ENCODE data around the gene SARNP.
"Not testable (repeated sequence)": the region's sequence is repeated elsewhere in the genome, so short reads cannot be mapped to it uniquely, and the experiment has no call there.

Gene SARNP

GRCh38 chr12:55795950-55796349 lies 21.6 kb downstream of the SARNP start:
- DNase-seq = no peak

GRCh38 chr12:55789893-55790292 lies 27.6 kb downstream of the SARNP start:
- DNase-seq = no peak

DNA sequence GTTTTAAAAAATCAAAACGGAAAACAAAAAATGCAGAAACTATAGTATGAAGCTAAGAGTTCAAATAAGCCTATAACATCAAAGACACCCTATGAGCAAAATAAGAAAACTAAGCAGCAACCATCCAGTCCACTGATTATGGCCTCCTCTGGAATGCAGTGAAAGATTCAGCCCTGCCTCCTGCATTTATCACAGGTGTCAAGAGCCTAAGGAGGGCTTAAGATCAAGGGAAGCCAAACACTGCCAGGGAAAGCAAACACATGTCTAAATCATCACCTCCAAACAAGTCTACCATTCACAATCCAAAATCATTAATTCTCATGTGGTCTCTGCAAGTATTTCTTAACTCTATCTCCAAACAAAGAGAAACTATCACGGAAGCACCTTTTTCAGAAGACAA lies 28.4 kb downstream of the SARNP start:
- no peak for DNase-seq

DNA sequence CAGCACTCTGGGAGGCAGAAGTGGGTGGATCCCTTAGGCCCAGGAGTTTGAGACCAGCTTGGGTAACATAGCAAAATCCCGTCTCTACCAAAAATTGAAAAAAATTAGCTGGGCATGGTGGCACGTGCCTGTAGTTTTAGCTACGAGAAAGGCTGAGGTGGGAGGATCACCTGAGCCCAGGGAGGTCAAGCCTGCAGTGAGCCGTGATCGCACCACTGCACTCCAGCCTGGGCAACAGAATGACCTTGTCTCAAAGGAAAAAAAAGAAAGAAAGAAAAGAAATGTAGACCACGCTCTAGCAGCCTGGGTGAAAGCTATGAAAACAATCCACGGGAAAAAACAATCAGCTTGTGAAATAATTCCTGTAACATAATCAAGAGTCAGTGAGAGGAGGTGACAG lies 29.0 kb downstream of the SARNP start:
- DNase-seq = no peak

DNA sequence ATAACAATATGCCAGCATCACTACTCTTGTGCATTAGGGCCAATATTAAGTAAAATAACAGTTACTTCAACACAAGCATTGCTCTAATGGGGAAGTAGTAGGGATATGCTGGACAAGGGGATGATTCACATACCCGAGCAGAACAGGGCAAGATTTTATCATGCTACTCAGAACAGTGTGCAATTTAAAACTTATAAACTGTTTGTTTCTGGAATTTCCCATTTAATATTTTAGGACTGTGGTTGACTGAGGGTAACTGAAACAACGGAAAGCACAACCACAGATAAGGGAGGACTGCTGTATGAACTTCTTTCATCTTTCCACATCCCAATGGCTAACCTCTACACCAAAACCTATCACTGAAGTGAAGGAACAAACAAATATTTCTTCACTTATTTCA lies 36.8 kb downstream of the SARNP start:
- DNase-seq = no peak

- DNase-seq = no peak
Measured at GRCh38 chr12:55777856-55778255, 39.7 kb downstream of the SARNP start.

DNA sequence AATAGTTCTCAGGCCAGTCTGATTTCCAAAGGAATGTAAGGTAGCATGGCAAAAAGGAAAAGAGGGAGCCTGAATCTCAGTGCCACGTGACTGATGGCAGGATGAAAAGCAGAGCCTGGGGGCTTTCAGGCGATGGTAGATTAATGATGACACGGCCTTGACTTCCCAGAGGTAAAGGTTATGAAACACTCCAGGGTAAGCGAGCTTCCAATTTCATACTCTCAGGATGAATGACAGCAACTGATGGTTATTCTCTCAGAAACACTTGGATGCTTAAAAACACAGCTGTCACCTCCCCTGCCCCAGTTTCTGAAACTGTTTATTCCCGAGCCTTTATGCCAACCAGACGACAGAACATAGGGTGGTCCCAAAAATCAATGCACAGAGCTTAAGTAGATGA lies 45.8 kb downstream of the SARNP start:
- no peak for DNase-seq

GRCh38 chr12:55767156-55767555 lies 50.4 kb downstream of the SARNP start:
- DNase-seq = no peak

DNA sequence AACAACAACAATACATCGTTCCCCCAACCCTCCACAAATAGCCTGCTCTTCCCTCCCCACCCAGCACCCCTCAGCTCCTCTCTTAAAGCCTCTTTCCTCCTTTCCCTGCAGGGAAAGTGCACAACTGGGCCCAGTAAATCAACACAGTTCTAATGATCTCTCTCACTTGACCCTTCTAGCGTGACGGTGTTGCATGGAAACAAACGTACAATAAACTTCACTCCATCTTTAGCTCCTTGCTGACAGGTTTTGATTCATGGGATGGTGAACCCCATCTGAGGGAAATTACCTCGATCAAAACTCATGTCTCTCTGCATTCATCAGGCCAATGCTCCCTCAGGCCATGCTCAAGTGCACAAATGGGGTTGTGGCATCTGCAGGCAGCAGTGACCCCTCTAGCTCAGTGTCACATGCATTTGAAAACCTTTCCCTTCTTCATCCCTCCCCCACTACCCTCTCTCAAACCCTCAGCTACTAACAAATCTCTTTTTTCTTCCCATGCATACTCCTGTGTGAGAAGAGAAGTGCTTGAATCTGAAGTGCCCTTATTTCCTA lies 51.7 kb downstream of the SARNP start:
- DNase-seq = no peak

DNA sequence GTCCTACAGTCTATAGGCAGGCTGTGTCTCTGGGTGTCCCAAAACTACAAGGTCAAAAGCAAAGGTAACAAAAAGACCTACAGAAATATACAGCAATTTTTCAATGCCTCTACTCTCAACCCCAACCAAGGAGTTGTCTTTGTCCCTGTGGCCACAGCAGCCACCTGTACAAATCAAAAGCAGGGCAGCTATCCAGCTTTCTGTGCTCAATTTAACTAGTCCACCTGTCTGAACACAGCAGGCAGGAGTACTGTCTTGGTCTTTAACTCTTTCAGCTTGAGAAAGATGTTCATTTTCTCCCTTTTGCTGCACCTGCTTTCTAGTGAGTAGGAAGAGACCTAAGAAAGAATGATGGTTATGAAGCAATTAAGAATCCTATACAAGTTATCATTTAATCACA lies 54.9 kb downstream of the SARNP start:
- no peak for DNase-seq

DNA sequence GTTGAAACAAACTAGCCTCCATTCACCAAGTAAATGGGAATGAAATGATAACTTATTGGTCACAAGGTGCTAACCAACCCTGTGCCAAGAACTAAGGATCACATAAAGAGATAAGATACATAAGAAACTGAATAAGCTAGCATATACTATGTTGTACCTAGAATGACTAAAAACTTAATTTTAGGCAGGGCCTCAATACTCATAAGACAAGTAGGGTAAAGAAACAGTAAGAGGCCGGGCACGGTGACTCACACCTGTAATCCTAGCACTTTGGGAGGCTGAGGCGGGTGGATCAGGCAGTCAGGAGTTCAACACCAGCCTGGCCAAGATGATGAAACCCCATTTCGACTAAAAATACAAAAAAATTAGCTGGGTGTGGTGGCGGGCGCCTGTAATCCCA lies 56.9 kb downstream of the SARNP start:
- DNase-seq = peak in 1 of 5 donors; percentile 41

DNA sequence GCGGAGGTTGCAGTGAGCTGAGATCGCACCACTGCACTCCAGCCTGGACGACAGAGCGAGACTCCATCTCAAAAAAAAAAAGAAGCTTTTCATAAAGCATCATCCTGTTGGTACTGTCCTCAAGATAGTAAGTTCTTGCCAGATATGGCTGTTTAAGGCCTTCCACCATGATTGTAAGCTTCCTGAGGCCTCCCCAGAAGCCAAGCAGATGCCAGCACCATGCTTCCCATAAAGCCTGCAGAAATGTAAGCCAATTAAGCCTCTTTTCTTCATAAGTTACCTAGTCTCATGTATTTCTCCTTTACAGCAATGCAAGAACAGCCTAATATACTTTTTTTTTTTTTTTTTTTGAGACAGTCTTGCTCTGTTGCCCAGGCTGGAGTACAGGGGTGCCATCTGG lies 58.9 kb downstream of the SARNP start:
- DNase-seq = not testable (repeated sequence)

GRCh38 chr12:55757701-55758100 lies 59.8 kb downstream of the SARNP start:
- no peak for DNase-seq

DNA sequence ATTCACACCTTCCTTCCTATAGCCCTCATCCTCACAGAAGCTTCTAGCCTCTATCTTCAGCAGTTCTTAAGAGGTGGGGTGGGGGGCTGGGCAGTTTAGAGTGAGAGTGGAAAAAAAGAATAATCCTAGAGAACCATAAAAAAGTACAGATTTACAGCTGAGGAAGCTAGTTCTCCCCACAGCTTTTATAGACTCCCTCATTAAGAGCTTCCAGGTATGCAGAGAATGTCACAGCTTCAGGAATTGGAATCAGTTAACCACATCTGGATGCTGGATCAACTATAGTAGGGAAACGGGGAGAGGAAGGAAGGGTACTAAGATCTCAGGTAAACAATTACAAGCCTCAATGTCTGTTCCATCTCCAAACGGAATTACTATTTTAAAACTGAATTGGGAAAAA lies 62.3 kb downstream of the SARNP start:
- no peak for DNase-seq

GRCh38 chr12:55748230-55748993 lies 69.1 kb downstream of the SARNP start:
- DNase-seq = no peak

DNA sequence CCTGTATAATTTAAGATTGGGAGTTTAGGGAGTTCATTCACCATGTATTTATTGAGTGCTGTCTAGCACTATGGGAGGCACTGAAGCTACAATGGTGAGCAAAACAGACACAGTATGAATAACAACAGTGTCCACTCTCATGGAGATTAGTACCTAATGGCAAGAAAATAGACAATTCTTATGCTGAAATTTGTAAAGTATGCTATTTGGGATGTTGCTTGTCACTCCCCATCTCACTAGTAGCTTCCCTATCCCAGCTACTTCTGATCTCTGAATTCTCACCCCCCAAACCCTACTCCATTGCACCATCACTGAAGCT lies 70.7 kb downstream of the SARNP start:
- DNase-seq = no peak

DNA sequence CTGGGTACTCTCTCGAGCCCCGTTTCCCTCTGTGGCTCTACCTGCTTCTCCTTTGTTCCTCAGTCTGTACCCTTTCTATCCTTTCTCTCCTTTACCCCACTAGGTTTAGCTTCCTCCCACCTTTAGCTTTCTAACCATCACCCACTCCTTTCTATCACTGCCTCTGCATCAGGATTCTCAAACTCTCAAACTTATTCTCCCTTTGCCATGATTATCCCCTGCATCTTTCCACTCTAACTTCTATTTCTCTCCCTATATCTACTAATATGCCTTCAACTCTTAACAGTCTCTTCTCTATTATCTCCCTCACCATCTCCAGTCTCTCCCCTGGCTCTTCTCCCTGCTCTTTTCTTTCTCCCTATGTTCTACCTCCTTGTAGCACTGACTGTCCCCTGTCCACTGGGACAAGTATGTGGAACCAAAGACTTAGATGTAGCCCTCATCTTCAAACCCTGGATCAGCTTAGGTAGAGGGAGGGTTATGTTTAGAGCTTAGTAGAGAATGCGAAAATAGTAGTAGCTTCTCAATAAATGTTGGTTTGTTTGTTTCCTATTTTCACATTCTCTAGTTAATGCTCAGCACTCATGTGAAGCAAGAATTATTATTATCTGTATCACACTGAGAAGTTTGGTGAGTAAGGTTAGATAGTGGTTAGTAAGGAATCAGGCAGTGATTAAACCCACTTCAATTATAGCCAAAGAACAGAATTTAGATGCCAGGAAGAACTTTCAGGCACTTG lies 71.2 kb downstream of the SARNP start:
- DNase-seq = no peak

DNA sequence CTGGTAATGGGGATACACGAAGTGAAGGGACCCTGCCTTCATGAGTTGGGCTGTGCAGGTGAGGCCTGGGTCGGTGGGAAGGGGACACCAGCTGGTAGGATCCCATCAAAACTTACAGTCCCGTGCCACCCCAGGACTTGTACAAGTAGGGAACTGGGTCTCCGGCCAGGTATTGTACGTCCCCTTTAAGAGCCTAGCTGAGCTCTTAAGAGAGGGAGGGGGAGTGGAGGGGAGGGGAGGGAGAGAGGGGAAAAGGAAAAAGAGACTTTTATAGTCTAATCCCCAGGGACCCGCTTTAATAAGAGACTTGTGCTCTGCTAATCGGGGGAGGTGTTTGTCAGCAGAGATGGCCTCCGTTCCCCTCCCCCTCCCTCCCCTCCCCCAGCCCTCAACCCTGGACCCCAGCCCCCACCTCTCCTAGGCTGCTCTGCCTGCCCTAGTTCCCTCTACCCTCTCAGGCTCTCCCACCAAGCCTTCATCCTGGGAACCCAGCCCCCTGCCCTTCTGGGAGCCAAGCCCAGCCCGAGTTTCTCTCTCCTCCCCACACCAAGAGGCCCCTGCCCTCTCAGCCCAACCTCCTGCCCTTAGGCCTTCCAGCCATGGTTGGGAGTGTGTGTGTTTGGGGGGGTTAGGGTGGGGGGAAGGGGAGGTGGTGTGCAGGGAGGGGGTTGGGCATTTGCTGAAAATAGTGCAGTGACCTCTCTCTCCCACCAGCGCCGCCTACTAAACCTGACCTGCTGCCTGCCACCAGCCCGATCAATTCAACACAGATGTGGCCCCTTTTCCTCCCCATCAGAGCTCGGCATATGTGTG lies 72.0 kb downstream of the SARNP start:
- no peak for DNase-seq

- DNase-seq = no peak
Measured at GRCh38 chr12:55744340-55745030, 73.0 kb downstream of the SARNP start.

DNA sequence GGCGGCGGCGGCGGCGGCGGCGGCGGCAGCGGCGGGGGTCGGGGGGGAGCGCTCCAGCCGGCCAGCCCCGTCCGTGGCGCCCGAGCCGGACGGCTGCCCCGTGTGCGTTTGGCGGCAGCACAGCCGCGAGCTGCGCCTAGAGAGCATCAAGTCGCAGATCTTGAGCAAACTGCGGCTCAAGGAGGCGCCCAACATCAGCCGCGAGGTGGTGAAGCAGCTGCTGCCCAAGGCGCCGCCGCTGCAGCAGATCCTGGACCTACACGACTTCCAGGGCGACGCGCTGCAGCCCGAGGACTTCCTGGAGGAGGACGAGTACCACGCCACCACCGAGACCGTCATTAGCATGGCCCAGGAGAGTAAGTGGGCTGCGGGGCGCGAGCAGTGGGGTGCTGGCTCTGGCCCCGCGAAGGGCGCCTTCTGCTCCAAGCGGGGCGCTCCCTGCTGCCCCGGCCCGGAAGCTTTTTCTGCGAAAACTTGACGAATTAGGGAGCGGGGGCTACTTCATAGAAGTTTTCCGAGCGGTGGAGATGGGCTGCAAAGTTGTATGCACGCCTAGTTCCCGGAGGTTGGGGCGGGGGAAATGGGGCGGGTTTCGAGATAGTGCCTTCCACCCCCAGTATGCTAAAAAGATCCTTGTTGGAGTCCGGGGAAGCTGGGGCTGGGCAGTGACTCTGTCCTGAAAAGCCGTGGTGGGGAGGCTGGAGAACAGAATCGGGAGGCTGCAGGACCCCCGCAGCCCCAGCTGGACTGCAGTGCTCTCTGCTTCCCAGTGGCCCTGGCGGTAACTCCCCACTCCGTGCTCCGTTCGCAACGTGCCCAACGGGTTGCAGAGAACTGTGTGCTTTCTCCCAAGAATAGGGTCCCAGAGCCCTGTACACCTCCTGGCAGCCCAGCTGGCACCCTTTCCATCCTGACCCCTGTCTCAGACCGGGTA lies 73.9 kb downstream of the SARNP start:
- peak in 4 of 5 donors; percentile 33 to 68 (median 38) for DNase-seq

DNA sequence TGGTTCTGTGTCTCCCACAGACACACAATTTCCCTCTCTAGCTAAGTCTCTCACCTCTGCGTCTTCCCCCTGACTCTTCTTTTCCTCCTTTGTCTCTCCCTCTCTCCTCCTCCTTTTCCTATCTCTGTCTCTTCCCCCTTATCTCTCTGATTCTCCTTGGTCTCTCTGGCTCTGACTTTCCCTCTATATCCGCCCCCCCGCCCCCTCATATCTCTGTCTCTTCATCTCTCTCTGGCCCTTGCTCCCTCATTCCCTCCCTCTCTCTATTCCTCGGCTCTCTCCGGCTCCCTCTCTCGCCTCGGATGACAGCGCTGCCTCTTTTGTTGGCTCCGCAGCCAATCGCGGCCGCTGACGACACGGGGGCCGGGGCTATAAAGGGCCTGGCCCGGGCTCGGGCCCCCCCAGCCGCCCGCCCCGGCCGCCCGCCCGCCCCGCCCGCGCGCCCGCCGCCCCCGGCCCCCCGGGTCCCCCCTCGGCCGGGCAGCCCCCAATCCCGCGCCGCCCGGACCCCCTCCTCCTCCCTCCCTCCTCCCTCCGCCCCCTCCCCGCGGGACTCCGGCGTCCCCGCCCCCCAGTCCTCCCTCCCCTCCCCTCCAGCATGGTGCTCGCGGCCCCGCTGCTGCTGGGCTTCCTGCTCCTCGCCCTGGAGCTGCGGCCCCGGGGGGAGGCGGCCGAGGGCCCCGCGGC lies 74.7 kb downstream of the SARNP start, which contains the start of gene GDF11:
Gene GDF11 (plus strand): TSS at position 404 of the 687 bp plus-strand sequence. CDS start 195 bp downstream, at position 599.
- DNase-seq = peak; percentile 60 to 71 (median 68)

Measured in T-helper 1 cell (primary cell).